ENCODE results near the gene ATP4A.

Gene ATP4A

GRCh38 chr19:35549174-35549788 is 14.2 kb downstream of the ATP4A start:
- peaks cover 19% of the 10 kb centered on the region for H3K79me2 ChIP-seq (ENCODE audit: control insufficient read depth, insufficient read depth, low read length, unreplicated experiment)
- H2AFZ ChIP-seq (ENCODE audit: low read length, unreplicated experiment) = no peak overlapping the region
- H3K36me3 ChIP-seq (ENCODE audit: insufficient read depth, low read length) = no peaks in the 10 kb centered on the region

GRCh38 chr19:35546532-35546931 is 16.9 kb downstream of the ATP4A start:
- no peak overlapping the region for H3K27ac ChIP-seq (ENCODE audit: low read depth, low read length)
- H2AFZ ChIP-seq (ENCODE audit: low read length, unreplicated experiment) = no peak overlapping the region

More at GRCh38 chr19:35549174-35549788, 14.2 kb downstream of the ATP4A start:
- Histone ChIP-seq H3K4me3 (ENCODE audit: low read depth, low read length) (no peak overlapping the region), H3K27me3 (ENCODE audit: insufficient read depth, low read length) (no peaks in the 10 kb centered on the region), H3K27ac (ENCODE audit: low read depth, low read length) (no peak overlapping the region), H3K4me1 (ENCODE audit: control insufficient read depth, insufficient read depth, low read length, unreplicated experiment) (peaks cover 6% of the 10 kb centered on the region)

GRCh38 chr19:35545855-35546381 is 17.5 kb downstream of the ATP4A start:
- H3K27ac ChIP-seq (ENCODE audit: low read depth, low read length) = no peak overlapping the region; the same call in 1 of the 2 replicates
- H2AFZ ChIP-seq (ENCODE audit: low read length, unreplicated experiment) = peak overlapping the region; percentile 91
- H3K27me3 ChIP-seq (ENCODE audit: insufficient read depth, low read length) = no peaks in the 10 kb centered on the region
- peaks cover 8% of the 10 kb centered on the region for H3K4me1 ChIP-seq (ENCODE audit: control insufficient read depth, insufficient read depth, low read length, unreplicated experiment)
- peaks cover 27% of the 10 kb centered on the region for H3K79me2 ChIP-seq (ENCODE audit: control insufficient read depth, insufficient read depth, low read length, unreplicated experiment)
- no peaks in the 10 kb centered on the region for H3K36me3 ChIP-seq (ENCODE audit: insufficient read depth, low read length)
- peak overlapping the region; percentile 89 for H3K4me3 ChIP-seq (ENCODE audit: low read depth, low read length)

More at GRCh38 chr19:35546532-35546931, 16.9 kb downstream of the ATP4A start:
- Histone ChIP-seq H3K27me3 (ENCODE audit: insufficient read depth, low read length) (no peaks in the 10 kb centered on the region), H3K4me3 (ENCODE audit: low read depth, low read length) (peak overlapping the region; percentile 89), H3K36me3 (ENCODE audit: insufficient read depth, low read length) (no peaks in the 10 kb centered on the region), H3K4me1 (ENCODE audit: control insufficient read depth, insufficient read depth, low read length, unreplicated experiment) (peaks cover 8% of the 10 kb centered on the region), H3K79me2 (ENCODE audit: control insufficient read depth, insufficient read depth, low read length, unreplicated experiment) (peaks cover 27% of the 10 kb centered on the region)

- Histone ChIP-seq H3K27ac (ENCODE audit: low read depth, low read length) (peak within 1 kb of the TSS; percentile 44; the same call in 1 of the 2 replicates), H2AFZ (ENCODE audit: low read length, unreplicated experiment) (peak within 1 kb of the TSS; percentile 91), H3K36me3 (ENCODE audit: insufficient read depth, low read length) (no peaks in the 10 kb centered on the region), H3K4me3 (ENCODE audit: low read depth, low read length) (peak within 1 kb of the TSS; percentile 89), H3K4me1 (ENCODE audit: control insufficient read depth, insufficient read depth, low read length, unreplicated experiment) (peaks cover 8% of the 10 kb centered on the region), H3K27me3 (ENCODE audit: insufficient read depth, low read length) (no peaks in the 10 kb centered on the region), H3K79me2 (ENCODE audit: control insufficient read depth, insufficient read depth, low read length, unreplicated experiment) (peaks cover 27% of the 10 kb centered on the region)
Measured at GRCh38 chr19:35545001-35545854, 18.2 kb downstream of the ATP4A start, which contains the start of gene TMEM147. TSS of gene TMEM147 (plus strand) at chr19:35545626. CDS start at chr19:35545740, 114 bp downstream.

- no peaks in the 10 kb centered on the region for H3K36me3 ChIP-seq (ENCODE audit: insufficient read depth, low read length)
- H3K4me3 ChIP-seq (ENCODE audit: low read depth, low read length) = peak overlapping the region; percentile 89
- no peak overlapping the region for H2AFZ ChIP-seq (ENCODE audit: low read length, unreplicated experiment)
- H3K4me1 ChIP-seq (ENCODE audit: control insufficient read depth, insufficient read depth, low read length, unreplicated experiment) = peaks cover 8% of the 10 kb centered on the region
- H3K79me2 ChIP-seq (ENCODE audit: control insufficient read depth, insufficient read depth, low read length, unreplicated experiment) = peaks cover 27% of the 10 kb centered on the region
- H3K27ac ChIP-seq (ENCODE audit: low read depth, low read length) = no peak overlapping the region
- H3K27me3 ChIP-seq (ENCODE audit: insufficient read depth, low read length) = no peaks in the 10 kb centered on the region
Measured at GRCh38 chr19:35544110-35544802, 19.2 kb downstream of the ATP4A start.

GRCh38 chr19:35543280-35544109 is 20.0 kb downstream of the ATP4A start:
- H2AFZ ChIP-seq (ENCODE audit: low read length, unreplicated experiment) = no peak overlapping the region
- H3K27ac ChIP-seq (ENCODE audit: low read depth, low read length) = no peak overlapping the region
- H3K27me3 ChIP-seq (ENCODE audit: insufficient read depth, low read length) = no peaks in the 10 kb centered on the region
- H3K4me3 ChIP-seq (ENCODE audit: low read depth, low read length) = no peak overlapping the region; the same call in 1 of the 2 replicates
- H3K79me2 ChIP-seq (ENCODE audit: control insufficient read depth, insufficient read depth, low read length, unreplicated experiment) = peaks cover 27% of the 10 kb centered on the region
- peaks cover 8% of the 10 kb centered on the region for H3K4me1 ChIP-seq (ENCODE audit: control insufficient read depth, insufficient read depth, low read length, unreplicated experiment)
- H3K36me3 ChIP-seq (ENCODE audit: insufficient read depth, low read length) = no peaks in the 10 kb centered on the region

- H3K79me2 ChIP-seq (ENCODE audit: control insufficient read depth, insufficient read depth, low read length, unreplicated experiment) = peaks cover 27% of the 10 kb centered on the region
- no peaks in the 10 kb centered on the region for H3K36me3 ChIP-seq (ENCODE audit: insufficient read depth, low read length)
- H3K27ac ChIP-seq (ENCODE audit: low read depth, low read length) = no peak overlapping the region
- peaks cover 8% of the 10 kb centered on the region for H3K4me1 ChIP-seq (ENCODE audit: control insufficient read depth, insufficient read depth, low read length, unreplicated experiment)
- no peak overlapping the region for H2AFZ ChIP-seq (ENCODE audit: low read length, unreplicated experiment)
- no peaks in the 10 kb centered on the region for H3K27me3 ChIP-seq (ENCODE audit: insufficient read depth, low read length)
- H3K4me3 ChIP-seq (ENCODE audit: low read depth, low read length) = no peak overlapping the region
Measured at GRCh38 chr19:35542209-35542608, 21.2 kb downstream of the ATP4A start.

GRCh38 chr19:35540356-35540927 is 23.0 kb downstream of the ATP4A start:
- Histone ChIP-seq H3K36me3 (ENCODE audit: insufficient read depth, low read length) (no peaks in the 10 kb centered on the region), H3K79me2 (ENCODE audit: control insufficient read depth, insufficient read depth, low read length, unreplicated experiment) (peaks cover 18% of the 10 kb centered on the region), H3K4me1 (ENCODE audit: control insufficient read depth, insufficient read depth, low read length, unreplicated experiment) (peaks cover 5% of the 10 kb centered on the region), H2AFZ (ENCODE audit: low read length, unreplicated experiment) (no peak overlapping the region), H3K27ac (ENCODE audit: low read depth, low read length) (no peak overlapping the region), H3K27me3 (ENCODE audit: insufficient read depth, low read length) (no peaks in the 10 kb centered on the region), H3K4me3 (ENCODE audit: low read depth, low read length) (no peak overlapping the region)

- H3K79me2 ChIP-seq (ENCODE audit: control insufficient read depth, insufficient read depth, low read length, unreplicated experiment) = peaks cover 14% of the 10 kb centered on the region
- H3K27me3 ChIP-seq (ENCODE audit: insufficient read depth, low read length) = no peaks in the 10 kb centered on the region
- no peaks in the 10 kb centered on the region for H3K36me3 ChIP-seq (ENCODE audit: insufficient read depth, low read length)
- no peak overlapping the region for H2AFZ ChIP-seq (ENCODE audit: low read length, unreplicated experiment)
- no peak overlapping the region for H3K4me3 ChIP-seq (ENCODE audit: low read depth, low read length)
- peaks cover 5% of the 10 kb centered on the region for H3K4me1 ChIP-seq (ENCODE audit: control insufficient read depth, insufficient read depth, low read length, unreplicated experiment)
- no peak overlapping the region for H3K27ac ChIP-seq (ENCODE audit: low read depth, low read length)
Measured at GRCh38 chr19:35539850-35540249, 23.6 kb downstream of the ATP4A start.
